AG04450 (cell line): ENCODE results near the gene IFNG. TPM values are rescaled to one million over a fixed set of nuclear protein-coding genes. Genes with fewer than 3 reads are reported as not detected.

Experiments used
- CTCF ChIA-PET: fragments of 300-600, 350-600 bp; formaldehyde crosslinking; extraction: SDS; loops from one replicate; lab custom pipeline; 2022; ENCODE audit warnings: antibody characterized with exemption, inconsistent platforms; lab: Charles Lee
- POLR2A ChIA-PET: fragments of 350-600 bp; formaldehyde crosslinking; extraction: SDS; loops from one replicate; lab custom pipeline; 2021; ENCODE audit warnings: antibody characterized with exemption, inconsistent platforms; lab: Yijun Ruan, JAX
- DNase-seq: peaks from one replicate; pipeline ENCODE4 v3.0.0-alpha.2; 2011; ENCODE audit warnings: low read depth, low spot score
- H3K27ac ChIP-seq: one replicate; pipeline ENCODE4 v1.5.1; 2012; ENCODE audit warnings: low read depth, low read length, control low read depth
- H3K27me3 ChIP-seq: one replicate; pipeline ENCODE4 v1.6.0; 2012; ENCODE audit warnings: low read length; ENCODE audit not compliant: control insufficient read depth, insufficient read depth
- H3K4me3 ChIP-seq: 2 replicates; pipeline ENCODE4 v1.5.1; 2011; ENCODE audit warnings: mild to moderate bottlenecking, low read depth, low read length, control low read depth
- H3K9me3 ChIP-seq: 2 replicates; pipeline ENCODE4 v1.5.1; 2012; ENCODE audit warnings: low read length; ENCODE audit not compliant: control insufficient read depth, insufficient read depth
- polyA plus RNA-seq: library from polyadenylated mRNA; depleted of rRNA; stranded (reverse); fragments of >200 nt; gene quantifications from 2 replicates; pipeline ENCODE4 v1.2.3, GENCODE V29; 2011
- TF ChIP-seq, protein P1 (sequence below): IDR thresholded peaks from 2 replicates; pipeline ENCODE4 v1.5.1; 2011; ENCODE audit warnings: low read depth, low read length, control low read depth, inconsistent platforms

IFNG gene
- polyA plus RNA-seq, 1 experiment: not detected

DNA sequence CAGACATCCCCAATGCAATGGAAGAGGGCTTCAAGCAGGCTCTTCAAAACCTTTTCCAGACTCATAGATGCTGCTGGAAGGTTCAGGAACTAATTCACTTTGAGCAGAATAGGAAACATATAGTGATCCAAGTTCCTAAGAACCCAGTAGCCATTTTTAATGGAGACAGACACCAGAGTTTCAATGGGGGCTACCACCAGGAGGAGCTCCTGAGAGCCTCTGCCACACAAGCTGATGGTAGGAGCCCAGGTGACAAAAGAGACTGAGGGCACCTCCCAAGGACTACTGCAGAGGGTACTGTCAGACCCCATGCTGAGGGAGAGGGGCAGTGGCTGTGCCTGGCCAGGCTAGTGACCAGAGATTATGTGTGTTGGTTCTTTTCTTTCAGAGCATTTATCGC, 45.9 kb downstream of the IFNG start:
- POLR2A ChIA-PET: no interaction called here
- TF ChIP-seq, protein P1, sequence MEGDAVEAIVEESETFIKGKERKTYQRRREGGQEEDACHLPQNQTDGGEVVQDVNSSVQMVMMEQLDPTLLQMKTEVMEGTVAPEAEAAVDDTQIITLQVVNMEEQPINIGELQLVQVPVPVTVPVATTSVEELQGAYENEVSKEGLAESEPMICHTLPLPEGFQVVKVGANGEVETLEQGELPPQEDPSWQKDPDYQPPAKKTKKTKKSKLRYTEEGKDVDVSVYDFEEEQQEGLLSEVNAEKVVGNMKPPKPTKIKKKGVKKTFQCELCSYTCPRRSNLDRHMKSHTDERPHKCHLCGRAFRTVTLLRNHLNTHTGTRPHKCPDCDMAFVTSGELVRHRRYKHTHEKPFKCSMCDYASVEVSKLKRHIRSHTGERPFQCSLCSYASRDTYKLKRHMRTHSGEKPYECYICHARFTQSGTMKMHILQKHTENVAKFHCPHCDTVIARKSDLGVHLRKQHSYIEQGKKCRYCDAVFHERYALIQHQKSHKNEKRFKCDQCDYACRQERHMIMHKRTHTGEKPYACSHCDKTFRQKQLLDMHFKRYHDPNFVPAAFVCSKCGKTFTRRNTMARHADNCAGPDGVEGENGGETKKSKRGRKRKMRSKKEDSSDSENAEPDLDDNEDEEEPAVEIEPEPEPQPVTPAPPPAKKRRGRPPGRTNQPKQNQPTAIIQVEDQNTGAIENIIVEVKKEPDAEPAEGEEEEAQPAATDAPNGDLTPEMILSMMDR: peak; percentile 25; the same call in 1 of the 2 replicates
- CTCF ChIA-PET: no interaction called here
- Histone ChIP-seq H3K4me3 (no peak overlapping the region), H3K9me3 (no peaks in the 10 kb centered on the region), H3K27ac (no peak overlapping the region), H3K27me3 (peaks cover 2% of the 10 kb centered on the region)
- DNase-seq: no peak

DNA sequence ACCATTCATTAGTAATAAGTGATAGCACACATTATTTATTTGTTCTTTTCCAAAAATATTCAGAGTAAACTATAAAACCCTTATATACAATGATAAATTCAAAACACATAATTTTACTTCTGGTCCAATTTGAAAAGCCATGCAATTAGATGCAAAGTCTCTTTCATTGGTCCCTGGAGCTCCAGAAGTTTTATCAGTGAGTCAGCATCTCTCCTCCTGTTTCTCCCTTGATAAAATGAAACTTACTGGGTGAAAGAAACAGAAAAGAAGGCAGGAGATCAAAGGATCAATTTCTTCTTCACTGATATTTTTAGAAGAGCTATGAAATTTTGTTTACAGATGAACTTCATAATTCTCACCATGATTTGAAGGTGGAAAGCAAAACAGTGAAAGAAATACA, 47.5 kb downstream of the IFNG start:
- CTCF ChIA-PET: interaction anchor here (0.5 kb wide), 1 partner anchor 72 kb away, joined by 3 read pairs; no protein-coding TSS in a partner anchor
- no peak for DNase-seq
- no peaks in the 10 kb centered on the region for H3K27me3 ChIP-seq
- POLR2A ChIA-PET: no interaction called here
- TF ChIP-seq, protein P1: no peak
- no peak overlapping the region for H3K27ac ChIP-seq
- no peak overlapping the region for H3K4me3 ChIP-seq
- no peaks in the 10 kb centered on the region for H3K9me3 ChIP-seq

DNA sequence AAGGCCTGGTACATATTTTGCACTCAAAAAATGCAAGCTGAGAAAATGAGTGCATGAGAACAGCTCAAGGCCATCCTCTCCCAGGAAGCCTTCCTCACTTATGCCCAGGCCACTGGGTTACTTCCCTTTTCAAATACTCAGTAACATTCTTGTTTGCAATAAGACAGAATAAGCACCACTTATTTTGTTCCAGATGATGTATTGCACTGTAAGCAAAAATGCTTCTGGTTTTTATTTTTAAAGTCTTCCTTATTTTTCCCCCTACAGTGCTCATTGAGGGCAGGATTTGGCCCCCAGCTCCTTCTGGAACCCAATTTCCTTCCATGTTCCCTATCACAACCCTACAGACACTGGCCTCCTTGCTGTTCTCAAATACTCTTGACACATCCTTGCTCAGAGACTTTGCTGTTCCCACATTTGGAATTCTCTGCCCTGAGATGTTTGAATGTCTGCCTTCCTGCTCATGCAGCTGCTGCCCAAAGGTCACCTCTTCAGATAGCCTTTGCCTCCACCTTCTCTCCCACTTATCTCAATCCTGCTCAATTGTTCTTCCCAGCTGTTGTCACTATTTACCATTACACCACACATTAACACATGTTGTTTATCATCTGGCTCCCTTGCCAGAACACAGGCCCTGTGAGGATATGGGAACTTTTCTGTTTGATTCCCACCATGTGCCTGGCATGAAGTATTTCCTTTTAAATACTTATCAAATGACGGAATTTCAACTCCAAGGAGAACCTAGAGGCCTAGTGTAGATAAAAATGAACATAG, 49.9 kb downstream of the IFNG start:
- DNase-seq: no peak
- TF ChIP-seq, protein P1: no peak

GRCh38 chr12:68109001-68109400, 50.5 kb downstream of the IFNG start:
- CTCF ChIA-PET: no interaction called here
- Histone ChIP-seq H3K27ac (no peak overlapping the region), H3K27me3 (no peaks in the 10 kb centered on the region), H3K4me3 (no peak overlapping the region), H3K9me3 (no peaks in the 10 kb centered on the region)
- DNase-seq: no peak
- POLR2A ChIA-PET: no interaction called here
- TF ChIP-seq, protein P1: no peak

More for the DNA sequence above, 49.9 kb downstream of the IFNG start:
- no peak overlapping the region for H3K27ac ChIP-seq
- no peaks in the 10 kb centered on the region for H3K9me3 ChIP-seq
- no peak overlapping the region for H3K4me3 ChIP-seq
- ChIA-PET POLR2A (no interaction called here), CTCF (no interaction called here)
- no peaks in the 10 kb centered on the region for H3K27me3 ChIP-seq

DNA sequence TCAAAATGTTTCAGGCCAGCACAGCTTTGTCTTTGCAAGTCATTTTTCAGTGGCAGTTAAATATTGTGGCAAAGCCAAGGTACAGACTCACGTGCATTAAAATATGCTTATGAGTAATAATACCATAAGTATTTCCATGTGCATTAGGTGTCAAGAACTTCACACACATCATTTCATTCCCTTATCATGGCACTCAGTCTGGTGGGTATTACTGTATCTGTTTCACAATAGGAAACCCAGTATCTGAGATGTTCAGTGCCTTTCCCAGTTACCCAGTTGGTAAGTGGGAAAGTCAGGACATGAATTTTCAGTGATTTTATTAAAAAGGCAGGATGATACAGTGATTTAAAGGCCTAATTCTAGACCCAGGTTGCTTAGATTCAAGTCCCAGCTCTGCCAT, 52.9 kb downstream of the IFNG start:
- POLR2A ChIA-PET: no interaction called here
- H3K27ac ChIP-seq: no peak overlapping the region
- DNase-seq: no peak
- no peaks in the 10 kb centered on the region for H3K27me3 ChIP-seq
- TF ChIP-seq, protein P1: no peak
- CTCF ChIA-PET: interaction anchor here (1.1 kb wide), 1 partner anchor 66 kb away, joined by 5 read pairs; no protein-coding TSS in a partner anchor
- no peak overlapping the region for H3K4me3 ChIP-seq
- H3K9me3 ChIP-seq: no peaks in the 10 kb centered on the region
